ENCODE measurements around the gene CCDC34.
"Not testable (repeated sequence)": the region's sequence is repeated elsewhere in the genome, so short reads cannot be mapped to it uniquely, and the experiment has no call there.

CCDC34 gene

GRCh38 chr11:27361649-27362431, 1.2 kb downstream of the CCDC34 start:
- DNase-seq (ENCODE audit: low spot score): no peak

GRCh38 chr11:27358296-27358695, 4.7 kb downstream of the CCDC34 start:
- DNase-seq (ENCODE audit: low spot score): no peak

GRCh38 chr11:27357250-27357649, 5.8 kb downstream of the CCDC34 start:
- no peak for DNase-seq (ENCODE audit: low spot score)

DNA sequence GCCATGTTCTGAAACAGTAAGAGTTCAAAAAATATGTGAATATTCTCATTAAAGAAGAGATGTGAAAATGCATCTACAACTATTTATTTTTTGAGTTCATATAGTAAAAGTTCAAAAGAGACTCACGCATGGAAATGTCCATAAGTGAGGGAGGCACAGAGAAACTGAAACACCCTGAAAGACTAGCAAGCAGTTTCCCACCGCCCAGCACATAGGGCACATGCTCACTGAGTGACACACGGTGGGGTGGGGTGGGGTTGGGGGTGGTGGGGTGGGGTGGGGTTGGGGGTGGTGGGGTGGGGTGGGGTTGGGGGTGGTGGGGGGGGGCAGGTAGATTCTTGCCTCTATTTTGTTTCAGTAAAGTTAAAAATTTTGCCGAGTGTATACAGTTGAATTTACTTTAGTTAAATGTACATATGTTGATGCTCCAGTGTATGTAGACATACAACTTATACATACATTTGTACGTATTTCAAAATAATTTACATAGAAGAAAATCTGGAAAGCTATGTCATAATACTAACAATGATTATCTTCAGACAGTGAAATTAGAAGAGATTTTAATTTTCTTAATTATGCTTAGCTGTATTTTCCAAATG, 6.3 kb downstream of the CCDC34 start:
- DNase-seq (ENCODE audit: low spot score): no peak

- no peak for DNase-seq (ENCODE audit: low spot score)
These were observed 7.4 kb downstream of the CCDC34 start for GRCh38 chr11:27355575-27356104.

GRCh38 chr11:27354359-27354965, 8.6 kb downstream of the CCDC34 start:
- DNase-seq (ENCODE audit: low spot score): no peak

GRCh38 chr11:27353593-27354358, 9.2 kb downstream of the CCDC34 start:
- no peak for DNase-seq (ENCODE audit: low spot score)

DNA sequence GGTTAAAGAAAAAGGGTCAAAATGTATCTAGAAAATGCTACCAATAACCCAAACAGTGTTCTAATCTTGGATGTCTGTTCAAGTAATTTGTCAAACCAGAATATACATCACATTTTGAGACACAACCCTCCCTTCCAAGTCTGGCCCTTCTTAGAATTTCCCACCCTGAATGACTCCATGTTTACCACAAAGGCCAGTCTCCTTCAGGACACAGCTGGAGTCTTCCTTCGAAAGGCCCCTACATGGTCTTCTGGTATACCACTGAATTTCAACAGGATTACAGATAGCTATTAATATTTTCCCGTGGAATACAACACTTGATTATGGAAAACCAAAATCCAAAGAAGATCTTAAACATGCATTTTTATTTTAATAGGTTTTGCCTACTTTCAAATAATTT, 10.2 kb downstream of the CCDC34 start:
- no peak for DNase-seq (ENCODE audit: low spot score)

DNA sequence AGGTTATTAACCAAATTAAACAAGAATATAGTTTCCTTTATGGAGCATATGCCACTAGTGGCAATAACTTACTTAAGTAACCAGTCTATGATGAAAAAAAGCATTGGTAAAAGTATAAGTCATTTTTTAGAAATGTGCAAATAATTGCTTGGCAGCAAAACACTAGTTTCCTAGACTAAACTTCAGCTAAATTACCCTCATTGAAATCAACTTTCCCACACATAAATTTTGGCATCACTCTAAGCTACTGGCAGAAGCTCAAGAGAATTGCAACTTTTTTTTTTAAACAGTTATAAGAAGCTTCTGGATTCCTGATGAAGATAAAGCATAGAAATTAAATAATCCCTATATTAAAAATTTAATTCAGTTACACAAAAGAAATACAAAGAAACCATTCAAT, 12.5 kb downstream of the CCDC34 start:
- no peak for DNase-seq (ENCODE audit: low spot score)

DNA sequence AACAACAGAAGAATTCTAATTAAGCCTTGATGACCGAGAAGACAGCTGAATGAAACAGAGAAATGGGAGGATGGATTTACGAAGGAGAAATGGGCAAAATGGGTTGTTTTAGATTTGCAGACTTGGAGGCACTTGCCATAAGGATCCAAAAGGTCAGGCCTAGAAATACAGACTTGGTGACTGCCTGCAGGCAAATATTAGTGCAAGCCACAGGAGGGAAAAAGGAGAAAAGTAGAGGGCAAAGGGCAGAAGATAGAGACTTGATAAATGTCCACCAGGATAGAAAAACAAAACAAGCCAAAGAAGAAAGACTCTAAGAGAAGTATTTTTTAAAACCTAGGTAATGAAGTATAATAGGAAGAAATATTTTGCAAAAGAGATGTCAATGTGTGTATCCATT, 13.1 kb downstream of the CCDC34 start:
- DNase-seq (ENCODE audit: low spot score): no peak

- DNase-seq (ENCODE audit: low spot score): no peak
These were observed 14.6 kb downstream of the CCDC34 start for GRCh38 chr11:27348340-27348873.

DNA sequence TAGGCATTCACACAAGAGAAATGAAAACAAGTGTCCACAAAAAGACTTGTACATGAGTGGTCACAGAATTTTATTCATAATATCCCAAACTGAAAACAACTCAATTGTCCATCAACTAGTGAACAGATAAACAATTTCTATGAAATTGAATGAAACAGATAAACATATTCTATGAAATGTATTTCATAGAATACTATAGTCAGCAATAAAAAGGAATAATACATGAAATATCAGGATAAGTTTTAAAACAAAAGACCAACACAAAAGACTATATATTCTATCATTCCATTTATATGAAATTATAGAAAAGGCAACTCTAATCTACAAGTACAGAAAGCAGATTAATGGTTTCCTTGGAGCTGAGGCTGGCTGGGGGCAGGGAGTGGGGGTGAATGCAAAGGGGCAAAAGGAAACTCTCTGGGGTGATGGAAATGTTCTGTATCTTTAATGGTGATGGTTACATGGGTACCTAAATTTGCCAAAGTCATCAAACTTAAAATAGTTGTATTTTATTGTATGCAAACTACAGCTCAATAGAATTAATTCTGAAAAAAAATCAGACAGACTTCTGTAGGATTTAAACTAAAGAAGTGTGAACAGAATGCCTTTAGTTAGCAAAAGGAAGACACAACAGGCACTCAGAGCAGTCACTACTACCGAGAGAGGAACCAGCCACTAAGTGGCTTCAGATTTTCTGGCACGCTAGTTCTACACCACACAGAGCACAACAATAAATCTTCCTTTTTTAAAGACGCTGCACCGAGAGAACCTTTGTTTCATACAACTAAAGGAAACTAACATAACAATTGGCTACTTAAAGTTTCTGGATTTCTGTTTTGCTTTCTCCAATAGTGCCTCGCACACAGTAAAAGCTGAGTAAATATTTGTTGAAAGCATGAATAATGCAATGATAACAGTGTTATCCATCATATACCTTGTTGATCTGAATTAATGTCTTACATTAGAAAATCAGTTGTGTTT, 15.4 kb downstream of the CCDC34 start:
- no peak for DNase-seq (ENCODE audit: low spot score)

DNA sequence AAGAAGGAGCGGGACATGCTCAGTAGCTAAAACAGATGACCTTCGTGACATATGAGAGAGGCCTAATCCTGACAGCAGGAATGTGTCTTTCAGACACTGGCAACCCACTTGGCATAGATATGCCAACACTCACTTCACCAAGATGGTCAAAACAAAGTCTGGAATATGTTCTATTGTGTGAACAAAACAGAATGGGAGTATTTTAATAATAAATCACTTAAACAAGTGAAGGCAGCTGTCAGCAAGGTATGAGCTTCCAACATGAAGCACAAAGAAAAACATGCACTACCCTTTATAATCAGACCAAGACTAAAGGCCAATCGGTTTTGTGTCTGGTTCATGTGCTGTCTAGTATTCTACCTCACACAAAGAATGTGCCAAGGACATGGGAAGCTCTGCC, 23.1 kb downstream of the CCDC34 start:
- DNase-seq (ENCODE audit: low spot score): no peak

GRCh38 chr11:27334764-27335163, 28.3 kb downstream of the CCDC34 start:
- DNase-seq (ENCODE audit: low spot score): not testable (repeated sequence)

DNA sequence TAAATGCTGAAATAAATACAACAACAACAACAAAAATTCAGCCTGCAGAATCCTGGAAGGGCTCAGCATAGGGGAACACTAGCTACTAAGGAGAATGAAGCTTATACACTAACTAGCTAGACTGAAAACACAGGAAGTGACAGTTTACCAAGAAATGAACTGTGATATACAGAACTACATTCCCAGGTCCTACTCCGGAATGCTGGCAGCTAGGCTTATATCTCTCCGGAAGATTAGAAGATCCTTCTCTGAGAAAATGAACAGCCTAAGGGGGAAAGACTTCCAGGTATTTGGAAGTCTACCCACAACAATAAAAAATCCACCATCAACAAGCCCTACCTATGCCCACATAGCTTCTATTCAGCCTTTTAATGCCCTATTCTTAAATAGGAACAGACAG, 31.0 kb downstream of the CCDC34 start:
- DNase-seq (ENCODE audit: low spot score): peak; percentile 8

- DNase-seq (ENCODE audit: low spot score): no peak
These were observed 32.3 kb downstream of the CCDC34 start for GRCh38 chr11:27330633-27331270.

DNA sequence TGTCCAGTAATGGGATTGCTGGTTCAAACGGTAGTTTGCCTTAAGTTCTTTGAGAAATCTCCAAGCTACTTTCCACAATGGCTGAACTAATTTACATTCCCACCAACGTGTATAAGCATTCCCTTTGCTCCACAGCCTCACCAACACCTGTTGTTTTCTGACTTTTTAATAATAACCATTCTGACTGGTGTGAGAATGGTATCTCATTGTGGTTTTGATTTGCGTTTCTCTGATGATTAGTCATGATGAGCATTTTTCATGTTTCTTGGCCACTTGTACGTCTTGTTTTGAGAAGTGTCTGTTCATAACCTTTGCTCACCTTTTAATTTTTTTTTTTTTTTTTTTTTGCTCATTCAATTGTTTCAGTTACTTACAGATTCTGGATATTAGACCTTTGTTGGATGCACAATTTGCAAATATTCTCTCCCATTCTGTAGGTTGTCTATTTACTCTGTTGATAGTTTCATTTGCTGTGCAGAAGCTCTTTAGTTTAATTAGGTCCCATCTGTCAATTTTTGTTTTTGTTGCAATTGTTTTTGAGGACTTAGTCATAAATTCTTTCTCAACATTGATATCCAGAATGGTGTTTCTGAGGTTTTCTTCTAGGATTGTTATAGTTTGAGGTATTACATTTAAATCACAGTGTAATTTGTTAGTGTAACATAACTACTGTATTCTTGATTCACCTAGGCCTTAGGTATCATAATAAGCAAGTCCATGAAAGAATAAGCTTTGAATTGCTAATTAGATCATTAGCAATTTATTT, 33.0 kb downstream of the CCDC34 start:
- no peak for DNase-seq (ENCODE audit: low spot score)

DNA sequence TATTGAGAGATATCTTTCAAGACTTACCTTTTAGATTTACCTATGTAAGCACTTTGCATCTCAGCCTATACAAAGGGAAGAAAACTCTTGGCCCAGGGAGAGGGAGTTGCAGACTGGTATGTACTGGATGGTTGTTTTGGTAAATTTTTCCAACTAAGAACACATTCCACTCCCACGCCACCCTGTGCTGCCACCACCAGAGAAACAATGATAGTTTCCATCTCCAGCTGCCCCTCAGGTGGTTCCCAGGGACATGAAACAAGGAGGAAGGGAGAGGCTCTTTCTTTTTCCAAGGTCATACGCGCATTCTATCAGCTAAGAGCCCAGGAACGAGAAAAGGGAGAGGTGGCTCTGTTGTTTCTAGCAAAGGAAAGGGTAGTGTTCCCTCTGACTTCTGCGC, 34.4 kb downstream of the CCDC34 start:
- no peak for DNase-seq (ENCODE audit: low spot score)

DNA sequence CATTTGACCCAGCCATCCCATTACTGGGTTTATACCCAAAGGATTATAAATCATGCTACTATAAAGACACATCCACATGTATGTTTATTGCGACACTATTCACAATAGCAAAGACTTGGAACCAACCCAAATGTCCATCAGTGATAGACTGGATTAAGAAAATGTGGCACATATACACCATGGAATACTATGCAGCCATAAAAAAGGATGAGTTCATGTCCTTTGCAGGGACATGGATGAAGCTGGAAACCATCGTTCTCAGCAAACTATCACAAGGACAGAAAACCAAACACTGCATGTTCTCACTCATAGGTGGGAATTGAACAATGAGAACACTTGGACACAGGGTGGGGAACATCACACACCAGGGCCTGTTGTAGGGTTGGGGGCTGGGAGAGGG, 36.0 kb downstream of the CCDC34 start:
- not testable (repeated sequence) for DNase-seq (ENCODE audit: low spot score)

- DNase-seq (ENCODE audit: low spot score): not testable (repeated sequence)
These were observed 40.8 kb downstream of the CCDC34 start for GRCh38 chr11:27322196-27322595.

All from kidney capillary endothelial cell (primary cell).